OCI-LY1 (cell line): Measurements from ENCODE around the gene DHRS7B.

ENCODE experiments used
- H2AFZ ChIP-seq: fragments of 200-600 bp; sonication (generic), shearing (Covaris generic); 2 replicates; pipeline ENCODE4 v1.6.0; 2014; ENCODE audit warnings: antibody characterized with exemption, mild to moderate bottlenecking, low read length
- H3F3A ChIP-seq: fragments of 200-600 bp; sonication (generic), shearing (Covaris generic); 2 replicates; pipeline ENCODE4 v1.6.0; 2014; ENCODE audit warnings: mild to moderate bottlenecking, antibody characterized with exemption, low read length, moderate library complexity; ENCODE audit not compliant: insufficient read depth
- H3K27ac ChIP-seq: fragments of 200-600 bp; sonication (generic); 2 replicates; pipeline ENCODE4 v1.5.1; 2014; ENCODE audit warnings: low read length, mixed run types, mild to moderate bottlenecking, low read depth; ENCODE audit not compliant: poor library complexity, severe bottlenecking
- H3K27me3 ChIP-seq: fragments of 200-600 bp; sonication (generic); 2 replicates; pipeline ENCODE4 v1.6.0; 2014; ENCODE audit warnings: antibody characterized with exemption, mild to moderate bottlenecking, low read length, moderate library complexity; ENCODE audit not compliant: insufficient read depth
- H3K36me3 ChIP-seq: fragments of 200-600 bp; sonication (generic); 2 replicates; pipeline ENCODE4 v1.6.1; 2014; ENCODE audit warnings: mild to moderate bottlenecking, antibody characterized with exemption, low read length, moderate library complexity, mixed read lengths; ENCODE audit not compliant: insufficient read depth
- H3K4me1 ChIP-seq: fragments of 200-600 bp; sonication (generic); 2 replicates; pipeline ENCODE4 v1.5.1; 2014; ENCODE audit warnings: mild to moderate bottlenecking, low read length, moderate library complexity; ENCODE audit not compliant: insufficient read depth, severe bottlenecking
- H3K4me2 ChIP-seq: fragments of 200-600 bp; sonication (generic), shearing (Covaris generic); 2 replicates; pipeline ENCODE4 v1.6.1; 2014; ENCODE audit warnings: low read length
- H3K4me3 ChIP-seq: fragments of 200-600 bp; sonication (generic); 2 replicates; pipeline ENCODE4 v1.5.1; 2014; ENCODE audit warnings: low read length, low read depth, mild to moderate bottlenecking, mixed read lengths; ENCODE audit not compliant: poor library complexity, severe bottlenecking
- H3K79me2 ChIP-seq: fragments of 200-600 bp; shearing (Covaris generic); 2 replicates; pipeline ENCODE4 v1.6.1; 2016; ENCODE audit warnings: mixed run types, low read length, mixed read lengths; ENCODE audit not compliant: insufficient read depth
- H3K9ac ChIP-seq: fragments of 200-600 bp; sonication (generic), shearing (Covaris generic); 2 replicates; pipeline ENCODE4 v1.6.1; 2014; ENCODE audit warnings: mild to moderate bottlenecking, low read length, mixed read lengths
- H3K9me2 ChIP-seq: fragments of 200-600 bp; sonication (generic), shearing (Covaris generic); 2 replicates; pipeline ENCODE4 v1.6.1; 2014; ENCODE audit warnings: low read depth, mild to moderate bottlenecking, low read length, mixed read lengths
- H3K9me3 ChIP-seq: fragments of 200-600 bp; shearing (Covaris generic); 2 replicates; pipeline ENCODE4 v1.6.1; 2014; ENCODE audit warnings: low read length, mixed read lengths
- H4K20me1 ChIP-seq: fragments of 200-600 bp; sonication (generic), shearing (Covaris generic); 2 replicates; pipeline ENCODE4 v1.6.0; 2016; ENCODE audit warnings: mild to moderate bottlenecking, low read length; ENCODE audit not compliant: insufficient read depth
- CTCF ChIP-seq: fragments of 200-600 bp; sonication (generic), shearing (Covaris generic); IDR thresholded peaks from 2 replicates; pipeline ENCODE4 v1.5.1; 2017; ENCODE audit warnings: mild to moderate bottlenecking, antibody characterized with exemption, low read length, moderate library complexity, mixed read lengths
- EZH2 ChIP-seq: fragments of 200-600 bp; sonication (generic), shearing (Covaris generic); IDR thresholded peaks from 2 replicates; pipeline ENCODE4 v1.8.0; 2017; ENCODE audit warnings: borderline replicate concordance, mixed run types, mild to moderate bottlenecking, antibody characterized with exemption, low read length, moderate library complexity, mixed read lengths

Gene DHRS7B

GRCh38 chr17:21217346-21217745, 90.6 kb downstream of the DHRS7B start:
- no peak overlapping the region for H2AFZ ChIP-seq
- H3F3A ChIP-seq: no peaks in the 10 kb centered on the region
- no peak overlapping the region for H3K4me2 ChIP-seq
- peaks cover 25% of the 10 kb centered on the region for H3K4me1 ChIP-seq
- no peaks in the 10 kb centered on the region for H3K9me2 ChIP-seq
- no peak overlapping the region for H3K9ac ChIP-seq
- no peaks in the 10 kb centered on the region; the same call in 1 of the 2 replicates for H3K9me3 ChIP-seq
- H3K27me3 ChIP-seq: no peaks in the 10 kb centered on the region
- H4K20me1 ChIP-seq: no peaks in the 10 kb centered on the region
- no peak overlapping the region for H3K4me3 ChIP-seq
- H3K27ac ChIP-seq: no peak overlapping the region
- H3K36me3 ChIP-seq: peaks cover 37% of the 10 kb centered on the region
- TF ChIP-seq EZH2 (no peak), CTCF (no peak)
- H3K79me2 ChIP-seq: peaks cover 15% of the 10 kb centered on the region

GRCh38 chr17:21218101-21218500, 91.3 kb downstream of the DHRS7B start:
- H3K4me2 ChIP-seq: no peak overlapping the region
- TF ChIP-seq EZH2 (no peak), CTCF (peak; percentile 17; the same call in 1 of the 2 replicates)
- H3K27me3 ChIP-seq: no peaks in the 10 kb centered on the region
- no peak overlapping the region for H3K27ac ChIP-seq
- peaks cover 41% of the 10 kb centered on the region for H3K36me3 ChIP-seq
- H3K9me3 ChIP-seq: no peaks in the 10 kb centered on the region; the same call in 1 of the 2 replicates
- no peak overlapping the region for H3K9ac ChIP-seq
- peaks cover 18% of the 10 kb centered on the region for H3K4me1 ChIP-seq
- no peak overlapping the region for H3K4me3 ChIP-seq
- H3F3A ChIP-seq: no peaks in the 10 kb centered on the region
- no peaks in the 10 kb centered on the region for H4K20me1 ChIP-seq
- H2AFZ ChIP-seq: no peak overlapping the region
- no peaks in the 10 kb centered on the region for H3K9me2 ChIP-seq
- H3K79me2 ChIP-seq: peaks cover 8% of the 10 kb centered on the region

- Histone ChIP-seq H3K79me2 (no peaks in the 10 kb centered on the region; the same call in 1 of the 2 replicates), H2AFZ (no peak overlapping the region), H4K20me1 (no peaks in the 10 kb centered on the region), H3K9me2 (no peaks in the 10 kb centered on the region), H3K4me1 (peaks cover 15% of the 10 kb centered on the region), H3K27me3 (no peaks in the 10 kb centered on the region), H3K4me2 (no peak overlapping the region), H3K27ac (no peak overlapping the region), H3F3A (no peaks in the 10 kb centered on the region), H3K4me3 (no peak overlapping the region), H3K36me3 (peaks cover 41% of the 10 kb centered on the region), H3K9ac (no peak overlapping the region), H3K9me3 (no peaks in the 10 kb centered on the region; the same call in 1 of the 2 replicates)
- TF ChIP-seq EZH2 (no peak), CTCF (no peak)
Observed at GRCh38 chr17:21218831-21219380, 92.1 kb downstream of the DHRS7B start.
